SIG-M5 (cell line): ENCODE results near the gene SHKBP1.
"Not testable (repeated sequence)": the region's sequence is repeated elsewhere in the genome, so short reads cannot be mapped to it uniquely, and the experiment has no call there.

Experiments used
- DNase-seq: peaks from one replicate; lab custom pipeline; 2025; lab: John Stamatoyannopoulos, UW

Gene SHKBP1

GRCh38 chr19:40585982-40586422 is 9.3 kb downstream of the SHKBP1 start:
- no peak for DNase-seq

DNA sequence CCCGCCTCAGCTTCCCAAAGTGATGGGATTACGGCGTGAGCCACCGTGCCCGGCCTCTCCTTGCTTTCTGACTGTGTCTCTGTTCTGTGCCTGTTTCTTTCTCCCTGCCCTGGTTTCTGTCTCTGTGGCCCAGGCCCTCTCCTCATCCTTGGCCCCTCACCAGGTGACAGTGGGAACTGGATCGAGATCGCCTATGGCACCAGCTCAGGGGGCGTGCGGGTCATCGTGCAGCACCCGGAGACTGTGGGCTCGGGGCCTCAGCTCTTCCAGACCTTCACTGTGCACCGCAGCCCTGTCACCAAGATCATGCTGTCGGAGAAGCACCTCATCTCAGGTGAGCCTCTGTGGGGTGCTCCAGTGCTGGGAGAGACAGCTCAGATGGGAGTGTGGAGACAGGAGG is 9.9 kb downstream of the SHKBP1 start:
- no peak for DNase-seq

DNA sequence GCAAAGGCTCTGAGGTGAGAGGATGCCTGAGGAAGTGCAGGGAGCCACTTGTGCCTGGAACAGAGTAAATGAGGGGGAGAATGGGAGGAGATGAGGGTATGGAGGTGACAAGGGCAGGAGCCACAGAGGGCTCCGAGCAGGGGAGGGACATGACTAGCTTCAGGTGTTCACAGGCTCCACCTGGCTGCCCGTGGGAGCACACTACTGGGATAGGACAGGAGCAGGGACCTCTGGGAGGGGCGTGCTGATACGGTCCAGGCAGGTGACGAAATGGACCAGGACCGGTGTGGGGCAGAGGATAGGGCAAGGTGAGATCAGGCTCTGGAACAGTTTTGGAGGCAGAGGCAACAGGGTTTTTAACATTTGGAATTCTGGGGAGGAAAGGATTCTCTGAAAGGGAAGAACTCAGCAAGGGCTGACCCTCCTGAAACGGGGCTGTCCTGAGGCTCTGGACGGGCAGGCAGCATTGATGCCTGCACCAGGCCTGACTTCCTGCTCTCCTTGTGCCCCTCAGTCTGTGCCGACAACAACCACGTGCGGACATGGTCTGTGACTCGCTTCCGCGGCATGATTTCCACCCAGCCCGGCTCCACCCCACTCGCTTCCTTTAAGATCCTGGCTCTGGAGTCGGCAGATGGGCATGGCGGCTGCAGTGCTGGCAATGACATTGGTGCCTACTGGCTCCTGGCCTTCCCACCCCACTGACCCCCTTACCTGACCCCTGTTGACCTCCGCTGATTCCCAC is 11.6 kb downstream of the SHKBP1 start:
- DNase-seq = no peak

- DNase-seq = no peak
Measured at GRCh38 chr19:40588926-40589569, 12.4 kb downstream of the SHKBP1 start.

- no peak for DNase-seq
Measured at GRCh38 chr19:40589591-40590429, 13.1 kb downstream of the SHKBP1 start.

- no peak for DNase-seq
Measured at GRCh38 chr19:40590464-40591265, 14.0 kb downstream of the SHKBP1 start.

DNA sequence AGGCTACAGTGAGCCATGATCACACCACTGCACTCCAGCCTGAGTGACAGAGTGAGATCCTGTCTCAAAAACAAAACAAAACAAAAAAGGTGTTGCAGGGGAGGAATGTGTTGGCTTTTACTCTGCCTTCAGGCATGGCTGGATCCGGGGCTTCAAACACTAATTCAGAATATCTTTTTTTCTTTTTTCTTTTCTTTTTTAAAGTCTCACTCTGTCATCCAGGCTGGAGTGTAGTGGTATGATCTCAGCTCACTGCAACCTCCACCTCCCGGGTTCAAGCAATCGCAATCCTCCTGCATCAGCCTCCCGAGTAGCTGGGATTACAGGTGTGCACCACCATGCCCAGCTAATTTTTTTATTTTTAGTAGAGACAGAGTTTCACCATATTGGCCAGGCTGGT is 15.1 kb downstream of the SHKBP1 start:
- not testable (repeated sequence) for DNase-seq

GRCh38 chr19:40592170-40592569 is 15.5 kb downstream of the SHKBP1 start:
- no peak for DNase-seq

DNA sequence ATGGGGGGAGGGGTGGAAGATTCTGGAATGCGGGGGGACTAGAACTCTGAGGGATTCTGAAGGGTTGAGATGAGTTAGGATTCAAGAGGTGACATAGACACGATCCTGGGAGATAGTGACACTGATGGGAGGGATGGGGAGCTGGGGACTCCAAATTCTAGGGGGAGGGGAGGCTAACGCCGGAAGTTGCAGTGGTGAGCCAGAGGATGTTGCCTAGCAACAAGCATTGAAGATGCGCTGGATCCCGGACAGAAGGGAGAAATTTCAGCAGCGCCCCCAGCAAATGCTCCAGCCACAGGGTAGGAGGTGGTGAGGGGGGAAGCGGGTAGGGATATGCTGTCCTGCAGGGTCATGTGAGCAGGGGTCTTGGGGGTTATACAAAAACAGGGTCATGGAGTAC is 17.6 kb downstream of the SHKBP1 start:
- DNase-seq = no peak

DNA sequence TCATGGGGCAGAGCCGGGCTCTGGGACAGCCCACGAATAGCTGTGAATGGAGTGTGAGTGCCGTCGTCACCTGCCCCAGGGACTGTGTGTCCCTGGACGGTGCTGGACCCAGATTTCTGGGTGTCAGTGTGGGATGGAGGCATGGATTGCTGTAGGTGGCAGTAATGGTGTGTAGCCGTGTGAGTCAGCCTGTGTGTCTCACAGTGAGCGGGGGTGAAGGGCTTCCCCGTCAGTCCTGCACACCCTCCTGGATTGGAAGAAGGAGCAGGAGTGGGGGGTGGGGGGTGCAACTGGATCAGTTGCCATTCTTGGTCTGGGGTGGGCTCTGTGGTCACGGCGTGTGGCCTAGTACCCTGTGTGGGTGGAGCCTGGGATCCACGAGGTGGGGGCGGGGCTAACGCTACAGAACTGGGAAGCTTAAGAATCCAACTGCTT is 18.0 kb downstream of the SHKBP1 start:
- no peak for DNase-seq

GRCh38 chr19:40596608-40597328 is 20.1 kb downstream of the SHKBP1 start:
- DNase-seq = no peak

DNA sequence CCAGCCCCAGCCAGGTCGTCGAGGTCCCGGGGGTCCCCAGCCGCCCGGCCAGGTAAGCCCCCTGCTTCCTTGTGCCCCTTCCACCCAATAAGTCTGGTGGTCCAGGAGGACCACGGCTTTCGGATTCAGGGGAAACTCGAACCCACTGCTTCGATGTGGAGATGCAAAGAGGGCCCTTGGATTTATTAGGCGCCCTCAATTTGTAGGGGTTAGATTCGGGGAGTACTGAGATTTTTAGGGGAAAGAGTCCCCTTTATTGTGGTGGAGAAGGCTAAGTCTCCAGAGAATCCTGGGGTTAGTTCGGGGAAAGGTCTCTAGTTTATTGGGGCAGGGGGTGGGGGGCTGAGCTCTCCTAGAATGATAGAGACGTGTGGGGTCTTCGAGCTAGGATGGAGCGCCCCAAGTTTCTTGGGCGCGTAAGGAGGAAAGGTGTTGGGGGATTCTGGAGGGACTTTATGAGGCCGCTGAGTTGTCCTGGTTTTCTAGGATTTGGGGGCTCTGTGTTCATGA is 20.7 kb downstream of the SHKBP1 start:
- DNase-seq = no peak

DNA sequence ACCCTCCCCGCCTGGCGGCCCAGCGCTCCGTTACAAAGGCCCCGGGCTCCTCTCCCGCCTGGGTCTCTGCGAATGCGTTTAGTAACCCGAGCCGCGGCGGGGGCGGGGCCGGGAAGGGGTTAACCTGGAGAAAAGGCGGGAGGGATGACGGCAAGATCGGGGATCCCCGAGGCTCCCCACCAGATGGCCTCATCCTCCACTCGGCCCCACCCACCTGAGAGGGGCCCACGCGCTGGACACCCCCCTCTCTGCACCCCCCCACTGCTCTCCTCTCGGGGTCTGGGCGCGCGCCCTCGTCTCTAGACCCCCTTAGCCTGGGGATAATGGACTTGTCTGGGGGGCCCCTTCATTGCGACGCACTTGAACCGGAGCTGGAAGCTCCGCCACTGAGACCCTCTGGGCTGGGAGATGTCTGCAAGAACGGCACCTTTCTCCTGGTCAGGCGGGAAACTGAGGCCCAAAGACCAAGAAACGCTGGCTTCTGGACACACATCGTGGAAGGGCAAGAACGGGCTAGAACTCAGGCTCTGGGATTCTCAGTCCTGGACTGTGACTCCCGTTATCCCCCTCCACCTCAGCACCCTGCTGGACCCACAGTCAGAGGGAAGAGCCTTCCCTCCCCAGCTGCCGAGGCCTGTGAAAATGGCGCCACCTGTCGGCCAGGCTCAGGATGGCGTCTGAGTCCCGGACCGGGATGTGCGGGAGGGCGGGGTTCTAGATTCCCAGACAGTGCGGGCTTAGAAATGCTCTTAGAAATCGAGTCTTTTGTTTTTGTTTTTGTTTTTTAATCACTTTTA is 21.6 kb downstream of the SHKBP1 start:
- no peak for DNase-seq

DNA sequence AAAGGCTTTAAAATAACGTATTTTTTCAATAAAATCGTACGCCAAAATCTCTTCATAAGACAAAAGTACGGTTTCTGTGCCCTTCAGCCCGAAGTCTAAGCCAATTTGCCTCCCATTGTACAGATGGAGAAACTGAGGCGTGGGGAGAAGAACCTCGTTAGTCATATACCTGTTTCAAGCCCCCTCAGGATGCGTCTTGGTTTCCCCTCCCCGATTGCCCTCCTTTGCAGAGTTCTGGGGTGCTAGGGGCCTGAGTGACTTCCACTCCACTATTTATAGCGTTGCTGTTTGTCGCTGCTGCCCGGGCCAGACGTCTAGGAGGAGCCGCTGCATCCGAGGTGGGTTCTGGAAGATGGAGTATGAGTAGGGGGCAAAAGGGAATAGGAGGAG is 22.2 kb downstream of the SHKBP1 start:
- DNase-seq = no peak

GRCh38 chr19:40599331-40599901 is 22.7 kb downstream of the SHKBP1 start:
- no peak for DNase-seq

DNA sequence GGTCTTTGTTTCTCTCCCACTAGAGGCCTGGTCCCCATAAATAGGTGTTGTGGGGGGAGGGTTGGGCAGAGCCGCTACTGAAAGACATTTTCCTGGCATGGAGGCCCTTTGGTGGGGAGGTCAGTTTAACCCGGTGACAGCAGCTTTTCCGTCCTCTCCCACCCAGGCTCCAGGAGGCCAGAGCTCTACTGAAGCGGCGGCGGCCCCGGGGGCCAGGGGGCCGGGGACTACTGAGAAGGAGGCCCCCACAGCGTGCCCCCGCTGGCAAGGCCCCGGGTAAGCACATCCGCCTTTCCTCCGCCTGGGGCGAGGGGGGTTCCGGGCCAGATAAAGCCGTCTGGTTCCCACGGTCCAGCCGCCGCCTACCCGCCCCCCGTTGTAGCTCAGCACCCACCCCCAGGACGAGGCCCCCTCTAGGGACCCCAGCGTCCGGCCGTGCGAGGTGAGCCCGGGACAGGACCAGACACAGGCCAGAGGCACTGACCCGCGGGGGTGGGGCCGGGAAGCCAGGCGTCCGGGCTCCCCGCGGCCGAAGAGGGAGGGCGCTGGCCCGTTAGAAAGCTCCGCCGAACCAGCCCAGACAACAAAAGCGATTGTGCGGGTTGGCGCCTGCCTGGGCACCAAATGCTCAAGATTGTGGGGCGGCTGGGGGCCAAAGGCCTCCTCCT is 23.4 kb downstream of the SHKBP1 start:
- DNase-seq = no peak

- no peak for DNase-seq
Measured at GRCh38 chr19:40600570-40601133, 24.0 kb downstream of the SHKBP1 start.

- DNase-seq = no peak
Measured at GRCh38 chr19:40601134-40601974, 24.7 kb downstream of the SHKBP1 start, which contains the start of gene LTBP4. TSS of gene LTBP4 (plus strand) at chr19:40601369. CDS start at chr19:40601388, 19 bp downstream.
